Measurements from ENCODE around the gene MTG1. TPM values are rescaled to one million over a fixed set of nuclear protein-coding genes. Genes with fewer than 3 reads are reported as not detected.

Gene MTG1
- polyA plus RNA-seq, 3 donors, result 13.0 to 45.8 (median 17.1) TPM

- peaks cover 49 to 81% of the 10 kb centered on the region in 2 donors for H3K36me3 Mint-ChIP-seq
- no peak overlapping the region for H2AFZ ChIP-seq (ENCODE audit: insufficient read depth, low read depth, low read length, poor library complexity, severe bottlenecking)
- intact Hi-C loops (cut with micrococcal nuclease), result no loop called here
- no peaks in the 10 kb centered on the region for H3K27me3 ChIP-seq (ENCODE audit: control insufficient read depth in 2 of 2, insufficient read depth in 2 of 2, low read length in 2 of 2)
- no peak for DNase-seq
- H3K4me3 ChIP-seq (replicated peaks in 1 of 3; ENCODE audit: low read depth in 2 of 3, low read length in 3 of 3), result no peak overlapping the region
- TF ChIP-seq CTCF (IDR thresholded peaks at IDR 0.05), result no peak
- H3K79me2 ChIP-seq (ENCODE audit: insufficient read depth, low read length), result no peaks in the 10 kb centered on the region
- peaks cover 15 to 23% of the 10 kb centered on the region in 2 donors for H3K9me3 ChIP-seq (replicated peaks in 1 of 2; ENCODE audit: control insufficient read depth in 1 of 2, insufficient read depth in 1 of 2, low read length in 2 of 2)
- no peak overlapping the region for H3K4me2 ChIP-seq (replicated peaks; ENCODE audit: extremely low read depth, low read length, poor library complexity, severe bottlenecking)
- H3K27me3 Mint-ChIP-seq (ENCODE audit: low read depth in 3 of 3), result peaks cover under 1 to 6% (median 2%) of the 10 kb centered on the region in 3 donors
- no peak overlapping the region for H3K27ac ChIP-seq (ENCODE audit: low read depth in 1 of 2, low read length in 2 of 2)
- H3K27ac Mint-ChIP-seq, result no peak overlapping the region
- 97% methylated on average over 24 of the region's 25 CpGs for WGBS (ENCODE audit: insufficient coverage)
- no peaks in the 10 kb centered on the region for H4K20me1 ChIP-seq (ENCODE audit: insufficient read depth, low read length)
- H3K4me1 ChIP-seq (ENCODE audit: control insufficient read depth in 1 of 2, insufficient read depth in 2 of 2, low read length in 2 of 2), result no peaks in the 10 kb centered on the region
- H3K4me1 Mint-ChIP-seq, result no peaks in the 10 kb centered on the region
- H3K9me3 Mint-ChIP-seq, result peaks cover 31 to 52% (median 39%) of the 10 kb centered on the region in 7 donors
- no peak overlapping the region for H3K9ac ChIP-seq (ENCODE audit: insufficient read depth, low read length, poor library complexity, severe bottlenecking)
- no peak overlapping the region for H3K4me3 Mint-ChIP-seq
- peaks cover 27 to 53% of the 10 kb centered on the region in 2 donors for H3K36me3 ChIP-seq (replicated peaks in 1 of 2; ENCODE audit: control insufficient read depth in 1 of 2, insufficient read depth in 2 of 2, low read length in 2 of 2)
Measured at GRCh38 chr10:133415752-133416151, 21.8 kb downstream of the MTG1 start.

GRCh38 chr10:133418289-133418993, 24.5 kb downstream of the MTG1 start:
- WGBS (ENCODE audit: insufficient coverage), result 98% methylated on average over 12 of the region's 14 CpGs
- Mint-ChIP-seq H3K4me3 (no peak overlapping the region), H3K27ac (peak overlapping the region in 1 of 7 donors; percentile 46), H3K4me1 (no peaks in the 10 kb centered on the region), H3K27me3 (ENCODE audit: low read depth in 3 of 3) (peaks cover 18 to 23% (median 23%) of the 10 kb centered on the region in 3 donors), H3K9me3 (peaks cover 9 to 31% (median 20%) of the 10 kb centered on the region in 7 donors), H3K36me3 (peaks cover 23 to 55% of the 10 kb centered on the region in 2 donors)
- Histone ChIP-seq H3K9ac (ENCODE audit: insufficient read depth, low read length, poor library complexity, severe bottlenecking) (no peak overlapping the region), H3K4me2 (replicated peaks; ENCODE audit: extremely low read depth, low read length, poor library complexity, severe bottlenecking) (no peak overlapping the region), H3K79me2 (ENCODE audit: insufficient read depth, low read length) (no peaks in the 10 kb centered on the region), H4K20me1 (ENCODE audit: insufficient read depth, low read length) (peaks cover 9% of the 10 kb centered on the region), H3K9me3 (replicated peaks in 1 of 2; ENCODE audit: control insufficient read depth in 1 of 2, insufficient read depth in 1 of 2, low read length in 2 of 2) (peaks cover 0 to 7% of the 10 kb centered on the region in 2 donors), H3K4me3 (replicated peaks in 1 of 3; ENCODE audit: low read depth in 2 of 3, low read length in 3 of 3) (no peak overlapping the region), H3K36me3 (replicated peaks in 1 of 2; ENCODE audit: control insufficient read depth in 1 of 2, insufficient read depth in 2 of 2, low read length in 2 of 2) (peaks cover 7 to 26% of the 10 kb centered on the region in 2 donors), H3K4me1 (ENCODE audit: control insufficient read depth in 1 of 2, insufficient read depth in 2 of 2, low read length in 2 of 2) (peaks cover 0 to 4% of the 10 kb centered on the region in 2 donors), H3K27me3 (ENCODE audit: control insufficient read depth in 2 of 2, insufficient read depth in 2 of 2, low read length in 2 of 2) (peaks cover 0 to 18% of the 10 kb centered on the region in 2 donors), H3K27ac (ENCODE audit: low read depth in 1 of 2, low read length in 2 of 2) (no peak overlapping the region), H2AFZ (ENCODE audit: insufficient read depth, low read depth, low read length, poor library complexity, severe bottlenecking) (no peak overlapping the region)
- no peak for TF ChIP-seq CTCF (IDR thresholded peaks at IDR 0.05)
- intact Hi-C loops (cut with micrococcal nuclease), result no loop called here
- no peak for DNase-seq

Data from CD14-positive monocyte (primary cell).